Loucy (cell line): ENCODE measurements around the gene TACC3.

Experiments
- CTCF ChIP-seq: fragments of 200-600 bp; sonication (generic); conservative IDR thresholded peaks from 2 replicates; pipeline ENCODE4 v1.5.1; 2014; ENCODE audit warnings: mild to moderate bottlenecking, antibody characterized with exemption, low read length
- EZH2phosphoT487 ChIP-seq: fragments of 200-600 bp; IDR thresholded peaks from 2 replicates; pipeline ENCODE4 v1.6.1; 2018; ENCODE audit warnings: antibody characterized with exemption, mild to moderate bottlenecking, moderate library complexity, borderline replicate concordance

- TF ChIP-seq CTCF = no peak
- TF ChIP-seq EZH2phosphoT487 = no peak
Measured at GRCh38 chr4:1785592-1785991, 64.3 kb downstream of the TACC3 start.
